Measurements from ENCODE around the gene MRM2.

DNA sequence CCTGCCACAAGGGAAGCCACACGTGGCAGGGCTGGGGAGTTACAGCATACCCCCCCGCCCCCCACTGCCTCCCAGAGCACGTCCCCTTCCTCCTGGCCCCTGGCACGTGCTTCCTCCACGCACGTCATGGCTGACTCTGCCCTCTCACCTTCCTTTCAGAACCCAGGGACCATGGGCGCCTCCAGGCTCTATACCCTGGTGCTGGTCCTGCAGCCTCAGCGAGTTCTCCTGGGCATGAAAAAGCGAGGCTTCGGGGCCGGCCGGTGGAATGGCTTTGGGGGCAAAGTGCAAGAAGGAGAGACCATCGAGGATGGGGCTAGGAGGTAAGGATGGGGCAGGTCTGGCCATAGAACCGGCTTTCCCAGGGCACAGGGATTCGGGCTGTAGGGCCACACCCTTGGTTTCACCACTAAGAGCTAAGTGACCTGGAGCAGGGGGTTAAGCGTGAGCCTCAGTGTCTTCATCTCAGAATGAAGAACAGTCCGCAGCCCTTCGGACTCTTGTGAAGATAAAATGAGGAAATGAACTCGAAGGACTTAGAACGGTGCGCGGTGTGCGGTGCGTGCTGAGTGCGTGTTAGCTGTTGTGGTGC is 2.5 kb upstream of the MRM2 start:
- TF ChIP-seq CTCF (IDR thresholded peaks at IDR 0.05): no peak
- TF ChIP-seq ZFX (IDR thresholded peaks at IDR 0.05; ENCODE audit: borderline replicate concordance): no peak
